HG03108 (cell line): ENCODE results near the gene ARMC8.

Source experiments
- ATAC-seq: cut with Tn5 transposase; IDR thresholded peaks from one replicate; pipeline ENCODE4 v1.9.1; 2021; ENCODE audit warnings: moderate library complexity; ENCODE audit not compliant: unreplicated experiment

ARMC8 gene

GRCh38 chr3:138340511-138340910 is 153.4 kb downstream of the ARMC8 start:
- ATAC-seq = no peak

DNA sequence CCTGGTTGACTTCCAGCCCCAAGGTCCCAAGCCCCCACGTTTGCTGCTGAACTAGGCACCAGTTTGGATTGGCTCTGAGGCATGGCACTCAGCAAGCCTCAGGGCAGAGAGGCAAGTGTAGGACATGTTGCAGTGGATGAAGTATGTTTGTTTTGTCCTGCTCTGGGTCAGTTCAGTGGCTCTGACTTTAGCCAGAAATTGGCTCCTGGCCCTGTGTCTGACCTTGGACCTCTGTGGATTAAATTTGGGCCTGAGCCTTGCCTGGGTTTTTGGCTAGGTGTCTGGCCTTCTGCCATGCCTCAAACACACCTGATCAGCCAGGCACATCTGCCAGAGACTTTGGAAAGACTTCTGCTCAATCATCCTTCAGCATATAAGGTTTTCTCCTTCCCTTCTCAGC is 157.7 kb downstream of the ARMC8 start:
- no peak for ATAC-seq
